Sigmoid colon (tissue), 4 donors: ENCODE measurements around the gene ATP8A1.

Experiments
- POLR2A ChIP-seq, 2 donors: fragments of 450-650 bp; IDR thresholded peaks; one replicate each; pipeline ENCODE4 v1.6.1; 2016; ENCODE audit warnings: antibody characterized with exemption in 2 of 2, mild to moderate bottlenecking in 2 of 2, moderate library complexity in 2 of 2
- POLR2AphosphoS5 ChIP-seq, 4 donors: sonication (generic); formaldehyde crosslinking; IDR thresholded peaks; one replicate each; pipeline ENCODE4 v1.6.1; 2017; ENCODE audit warnings: antibody characterized with exemption in 4 of 4
- TF ChIP-seq, protein P1 (sequence below), 4 experiments: fragments of 450-650 bp in 3 of 4; fragments of 200-600 bp in 1 of 4; IDR thresholded peaks; one replicate each; pipeline ENCODE4 v1.5.1; 2016 to 2019; ENCODE audit warnings: antibody characterized with exemption in 4 of 4, mild to moderate bottlenecking in 3 of 4, moderate library complexity in 2 of 4

DNA sequence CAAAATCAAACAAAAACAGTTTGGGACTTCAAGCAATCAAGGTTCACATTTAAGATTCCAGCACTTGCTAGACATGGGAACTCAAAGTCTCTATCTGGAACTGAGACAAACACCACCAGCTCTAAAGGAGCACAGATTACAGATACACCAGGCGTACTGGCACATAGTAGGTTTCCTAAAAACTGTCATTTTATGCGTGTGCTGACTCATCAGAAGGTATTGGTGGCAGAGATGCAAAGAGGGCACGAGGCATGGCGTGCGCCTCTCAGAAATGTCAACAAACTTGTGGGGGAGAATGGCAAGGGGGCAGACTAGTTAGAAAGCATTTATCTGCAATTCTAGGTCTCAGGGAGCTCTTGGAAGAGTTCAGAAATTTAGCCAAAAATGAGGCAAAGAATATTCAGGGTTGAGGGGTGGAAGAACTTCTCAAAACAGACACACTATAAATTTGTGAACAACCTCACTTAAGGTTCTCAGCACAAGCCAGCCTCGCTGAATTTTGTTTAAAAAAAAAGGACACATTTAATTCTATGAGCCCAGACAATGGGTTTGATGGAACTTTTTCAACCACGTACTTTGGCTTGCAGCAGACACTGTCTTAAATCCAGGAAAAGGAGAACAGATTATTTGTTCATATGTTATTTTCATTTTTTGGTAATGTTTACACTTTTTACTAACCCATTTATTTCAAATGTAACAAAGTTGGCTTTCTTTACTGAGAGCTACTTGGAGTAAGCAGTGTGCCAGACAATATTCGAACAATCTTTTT, 159.6 kb downstream of the ATP8A1 start:
- TF ChIP-seq, protein P1, sequence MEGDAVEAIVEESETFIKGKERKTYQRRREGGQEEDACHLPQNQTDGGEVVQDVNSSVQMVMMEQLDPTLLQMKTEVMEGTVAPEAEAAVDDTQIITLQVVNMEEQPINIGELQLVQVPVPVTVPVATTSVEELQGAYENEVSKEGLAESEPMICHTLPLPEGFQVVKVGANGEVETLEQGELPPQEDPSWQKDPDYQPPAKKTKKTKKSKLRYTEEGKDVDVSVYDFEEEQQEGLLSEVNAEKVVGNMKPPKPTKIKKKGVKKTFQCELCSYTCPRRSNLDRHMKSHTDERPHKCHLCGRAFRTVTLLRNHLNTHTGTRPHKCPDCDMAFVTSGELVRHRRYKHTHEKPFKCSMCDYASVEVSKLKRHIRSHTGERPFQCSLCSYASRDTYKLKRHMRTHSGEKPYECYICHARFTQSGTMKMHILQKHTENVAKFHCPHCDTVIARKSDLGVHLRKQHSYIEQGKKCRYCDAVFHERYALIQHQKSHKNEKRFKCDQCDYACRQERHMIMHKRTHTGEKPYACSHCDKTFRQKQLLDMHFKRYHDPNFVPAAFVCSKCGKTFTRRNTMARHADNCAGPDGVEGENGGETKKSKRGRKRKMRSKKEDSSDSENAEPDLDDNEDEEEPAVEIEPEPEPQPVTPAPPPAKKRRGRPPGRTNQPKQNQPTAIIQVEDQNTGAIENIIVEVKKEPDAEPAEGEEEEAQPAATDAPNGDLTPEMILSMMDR (IDR thresholded peaks at IDR 0.05): no peak
- no peak for TF ChIP-seq POLR2A (IDR thresholded peaks at IDR 0.05)
- TF ChIP-seq POLR2AphosphoS5 (IDR thresholded peaks at IDR 0.05): no peak
